HG02623 (cell line): Measurements from ENCODE around the gene LMAN2.

Experiments
- ATAC-seq: cut with Tn5 transposase; IDR thresholded peaks from one replicate; pipeline ENCODE4 v1.9.1; 2021; ENCODE audit warnings: moderate library complexity; ENCODE audit not compliant: unreplicated experiment

Gene LMAN2

GRCh38 chr5:177290816-177291596 lies 60.5 kb downstream of the LMAN2 start:
- no peak for ATAC-seq

- ATAC-seq = no peak
These were observed 63.3 kb downstream of the LMAN2 start for GRCh38 chr5:177288191-177288590.
